Jurkat, Clone E6-1 (cell line): ENCODE data around the gene BUB3. TPM values are rescaled to one million over a fixed set of nuclear protein-coding genes. Genes with fewer than 3 reads are reported as not detected.

Experiments used
- DNase-seq: peaks from one replicate; pipeline ENCODE4 v3.0.0-alpha.2; 2011; ENCODE audit warnings: low read depth, low spot score
- H3K4me3 ChIP-seq: 2 replicates; pipeline ENCODE4 v1.5.1; 2011; ENCODE audit warnings: mild to moderate bottlenecking, low read length, control low read depth, moderate library complexity
- polyA plus RNA-seq: library from polyadenylated mRNA; unstranded; fragments of >200 nt; gene quantifications from one replicate; pipeline ENCODE4 v1.2.1, GENCODE V29; 2012; ENCODE audit warnings: missing spikeins; ENCODE audit not compliant: insufficient read length, insufficient read depth

The BUB3 gene
- polyA plus RNA-seq: 322 TPM

GRCh38 chr10:123154092-123154710 lies at the start of gene BUB3:
Gene BUB3, plus strand, starts transcription at chr10:123154402. Its CDS starts 516 bp downstream, at chr10:123154918.
- DNase-seq: peak; percentile 100
- H3K4me3 ChIP-seq: peak within 1 kb of the TSS; percentile 92

- DNase-seq: no peak
Measured at GRCh38 chr10:123109466-123109865, 44.7 kb upstream of the BUB3 start.

DNA sequence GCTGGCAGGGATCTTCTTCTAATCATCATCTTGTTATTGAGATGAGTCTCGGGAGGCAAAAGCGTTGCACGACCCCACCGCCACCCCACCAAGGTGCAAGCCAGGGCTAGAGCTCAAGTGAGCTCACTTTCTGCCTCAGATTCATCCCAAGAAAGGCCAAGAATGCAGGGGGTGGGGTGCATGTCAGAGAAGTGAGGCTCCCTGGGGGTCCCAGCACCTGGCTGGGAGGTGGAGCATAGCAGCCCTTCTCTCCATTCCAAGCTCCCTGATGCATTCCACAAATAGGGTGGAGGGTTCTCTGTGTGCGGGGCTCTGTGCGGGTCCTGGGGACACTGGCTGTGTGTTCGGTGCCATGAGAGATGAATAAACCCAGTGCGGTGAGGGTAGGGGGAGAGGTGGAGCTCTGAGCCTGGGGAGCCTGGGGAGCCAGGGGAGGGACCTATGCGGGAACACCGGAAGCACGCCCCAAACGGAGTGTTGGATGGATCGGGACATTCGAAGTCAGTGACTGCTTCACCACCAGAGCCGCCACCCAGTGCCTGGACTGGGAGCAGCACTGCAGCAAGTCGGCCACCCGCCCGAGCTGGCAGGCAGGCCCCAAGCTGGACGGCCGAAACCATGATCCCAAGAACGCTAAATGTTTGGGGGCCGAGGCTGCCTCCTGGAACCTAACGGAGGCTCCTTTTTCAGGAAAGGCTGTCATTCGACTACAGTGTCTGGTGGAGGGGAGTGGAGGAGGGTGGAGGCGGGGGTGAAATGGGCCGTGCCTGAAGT lies 36.4 kb upstream of the BUB3 start:
- DNase-seq: no peak
- H3K4me3 ChIP-seq: no peak overlapping the region

More at GRCh38 chr10:123109466-123109865, 44.7 kb upstream of the BUB3 start:
- H3K4me3 ChIP-seq: no peak overlapping the region

DNA sequence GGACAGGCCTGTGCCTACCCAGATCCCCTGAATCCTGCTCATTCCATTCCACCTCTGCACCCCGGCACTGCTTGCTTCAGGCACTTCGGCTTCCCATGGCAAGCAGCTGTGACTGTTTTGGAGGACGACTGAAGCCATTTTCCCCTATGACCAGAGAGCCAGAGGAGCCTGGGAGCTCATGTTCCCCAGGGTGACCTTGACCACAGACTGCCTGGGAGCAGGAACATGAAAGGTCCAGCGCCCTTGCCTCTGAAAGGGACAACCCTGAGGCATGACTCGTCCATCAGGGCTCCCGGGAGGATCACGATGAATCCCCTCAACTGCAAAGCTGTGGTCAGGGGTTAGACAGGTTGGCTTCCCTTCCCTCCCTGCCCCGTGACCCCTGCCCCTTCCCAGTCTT lies 35.1 kb upstream of the BUB3 start:
- DNase-seq: no peak
- H3K4me3 ChIP-seq: no peak overlapping the region

GRCh38 chr10:123126246-123126645 lies 28.0 kb upstream of the BUB3 start:
- no peak overlapping the region for H3K4me3 ChIP-seq
- DNase-seq: no peak

DNA sequence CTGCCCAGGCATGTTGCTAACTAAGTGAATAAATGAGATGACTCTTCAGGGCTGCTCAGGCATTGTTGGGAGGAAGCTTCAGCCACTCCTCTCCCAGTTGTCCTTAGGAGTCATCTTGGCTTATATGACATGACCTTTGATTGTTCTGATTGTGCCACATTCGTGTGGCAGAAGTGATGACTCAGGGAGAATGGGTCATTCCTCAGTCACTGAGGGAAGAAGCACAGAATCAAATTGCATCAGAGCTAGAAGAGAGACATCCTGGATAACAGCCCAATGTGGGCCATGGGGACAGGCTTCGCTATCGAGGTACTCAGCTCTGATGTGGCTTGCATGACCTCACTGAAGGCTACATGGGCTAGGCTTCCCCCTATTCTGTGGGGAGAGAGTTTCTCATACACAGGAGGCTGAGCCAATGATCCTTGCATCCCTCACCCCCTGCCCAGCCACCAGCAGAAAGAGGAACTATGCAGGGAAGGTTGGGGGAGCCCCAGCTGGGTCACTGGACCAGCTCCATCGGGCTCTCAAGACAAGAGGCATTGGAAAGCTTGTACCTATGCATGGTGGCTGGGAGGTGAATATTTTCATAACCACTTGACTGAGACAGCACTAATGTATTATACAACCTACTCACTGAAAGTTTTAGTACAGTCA lies 24.5 kb upstream of the BUB3 start:
- DNase-seq: no peak
- no peak overlapping the region for H3K4me3 ChIP-seq

DNA sequence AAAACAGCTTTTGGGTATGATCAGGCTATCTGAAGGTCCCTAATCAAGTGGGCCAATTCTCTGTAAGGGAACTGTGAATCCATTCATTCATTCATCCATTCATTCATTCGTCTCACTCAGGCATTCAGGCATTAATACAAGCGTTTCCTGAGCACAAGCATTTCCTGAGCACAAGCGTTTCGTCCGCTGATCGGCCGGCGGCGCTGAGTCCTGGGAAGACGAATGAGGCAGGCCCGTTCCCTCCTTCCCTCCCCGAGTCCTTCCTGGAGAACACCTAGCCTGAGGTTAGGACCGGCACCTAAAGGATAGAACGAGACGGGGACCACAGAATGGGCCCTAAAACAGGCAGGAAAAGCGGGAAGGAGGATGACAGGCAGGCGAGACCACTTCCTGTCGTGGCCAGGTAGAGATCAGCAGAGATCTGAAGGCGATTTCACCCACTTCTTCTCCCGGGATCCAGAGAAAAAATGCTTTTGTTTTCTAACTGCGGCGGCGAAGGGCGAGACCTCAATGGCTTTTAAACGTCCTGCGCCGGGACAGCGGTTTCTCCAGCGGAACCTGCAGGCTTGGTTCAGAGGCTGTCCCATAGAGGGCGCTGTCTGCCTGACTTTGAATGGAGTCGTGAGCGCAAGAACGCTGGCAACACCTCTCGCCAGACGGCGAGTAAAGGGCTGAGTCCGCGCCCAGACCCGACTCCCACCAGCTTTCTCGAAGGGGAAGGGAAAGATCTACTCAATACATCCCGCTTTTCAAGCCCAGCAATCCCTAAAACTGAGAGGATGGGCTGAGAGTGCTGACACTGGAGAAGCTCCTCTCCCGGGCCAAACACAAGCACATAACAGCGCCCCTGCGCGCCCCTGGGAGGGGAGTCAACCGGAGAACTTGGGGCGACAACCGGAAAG lies 21.4 kb upstream of the BUB3 start:
- H3K4me3 ChIP-seq: peak overlapping the region; percentile 44

GRCh38 chr10:123133541-123134342 lies 20.5 kb upstream of the BUB3 start:
- DNase-seq: no peak
- H3K4me3 ChIP-seq: peak overlapping the region; percentile 44

More for the DNA sequence above, 21.4 kb upstream of the BUB3 start:
- DNase-seq: peak; percentile 77

- DNase-seq: no peak
- peak overlapping the region; percentile 68 for H3K4me3 ChIP-seq
Measured at GRCh38 chr10:123134343-123134914, 19.8 kb upstream of the BUB3 start.

GRCh38 chr10:123134915-123135414 lies 19.2 kb upstream of the BUB3 start:
- no peak for DNase-seq
- H3K4me3 ChIP-seq: peak overlapping the region; percentile 68

- peak within 1 kb of the TSS; percentile 68 for H3K4me3 ChIP-seq
- peak; percentile 49 for DNase-seq
Measured at GRCh38 chr10:123135415-123136141, 18.6 kb upstream of the BUB3 start, which contains the start of gene HMX3. Gene HMX3, plus strand, starts transcription at chr10:123135970. Its CDS starts 81 bp downstream, at chr10:123136051.

DNA sequence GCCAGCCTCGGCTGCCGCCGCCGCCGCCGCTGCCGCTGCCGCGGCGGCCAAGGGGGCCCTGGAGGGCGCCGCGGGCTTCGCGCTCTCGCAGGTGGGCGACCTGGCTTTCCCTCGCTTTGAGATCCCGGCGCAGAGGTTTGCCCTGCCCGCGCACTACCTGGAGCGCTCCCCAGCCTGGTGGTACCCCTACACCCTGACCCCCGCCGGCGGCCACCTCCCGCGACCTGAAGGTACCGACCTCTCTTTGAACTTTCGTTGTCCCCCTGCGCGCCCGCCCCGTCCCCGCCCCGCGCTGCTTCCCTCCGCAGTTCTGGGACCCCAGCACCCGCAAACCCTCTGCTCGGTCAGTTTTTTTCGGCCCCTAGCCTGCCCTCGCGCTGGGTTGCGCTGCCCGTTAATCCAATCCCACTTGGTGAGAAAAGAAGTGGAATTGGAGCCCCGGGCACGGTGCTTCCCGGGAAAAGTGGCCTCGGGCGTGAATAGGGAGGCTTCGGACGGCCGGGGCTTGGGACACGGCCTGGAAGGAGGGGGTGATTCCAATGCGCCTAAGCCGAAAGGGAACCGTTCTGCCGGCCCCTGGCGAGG lies 17.9 kb upstream of the BUB3 start:
- DNase-seq: no peak
- peak overlapping the region; percentile 68 for H3K4me3 ChIP-seq

DNA sequence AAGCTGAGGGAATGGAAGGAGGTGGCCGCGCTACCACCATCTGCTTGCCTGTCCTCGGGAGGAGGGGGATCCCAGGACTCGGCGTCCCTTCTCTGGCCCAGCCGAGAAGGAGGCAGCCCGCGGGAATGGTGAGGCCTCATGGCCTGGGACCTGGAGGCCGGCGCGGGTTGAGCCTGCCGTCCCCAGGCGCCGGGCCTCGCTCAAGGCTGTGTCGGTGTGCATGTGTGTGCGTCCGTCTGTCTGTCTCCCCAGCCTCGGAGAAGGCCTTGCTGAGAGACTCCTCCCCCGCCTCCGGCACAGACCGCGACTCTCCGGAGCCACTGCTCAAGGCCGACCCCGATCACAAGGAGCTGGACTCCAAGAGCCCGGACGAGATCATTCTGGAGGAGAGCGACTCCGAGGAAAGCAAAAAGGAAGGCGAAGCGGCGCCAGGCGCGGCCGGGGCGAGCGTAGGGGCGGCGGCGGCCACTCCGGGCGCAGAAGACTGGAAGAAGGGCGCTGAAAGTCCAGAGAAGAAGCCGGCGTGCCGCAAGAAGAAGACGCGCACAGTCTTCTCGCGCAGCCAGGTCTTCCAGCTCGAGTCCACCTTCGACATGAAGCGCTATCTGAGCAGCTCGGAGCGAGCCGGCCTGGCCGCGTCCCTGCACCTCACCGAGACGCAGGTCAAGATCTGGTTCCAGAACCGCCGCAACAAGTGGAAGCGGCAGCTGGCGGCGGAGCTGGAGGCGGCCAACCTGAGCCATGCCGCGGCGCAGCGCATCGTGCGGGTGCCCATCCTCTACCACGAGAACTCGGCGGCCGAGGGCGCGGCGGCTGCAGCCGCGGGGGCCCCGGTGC lies 17.2 kb upstream of the BUB3 start:
- H3K4me3 ChIP-seq: peak overlapping the region; percentile 68
- DNase-seq: no peak

DNA sequence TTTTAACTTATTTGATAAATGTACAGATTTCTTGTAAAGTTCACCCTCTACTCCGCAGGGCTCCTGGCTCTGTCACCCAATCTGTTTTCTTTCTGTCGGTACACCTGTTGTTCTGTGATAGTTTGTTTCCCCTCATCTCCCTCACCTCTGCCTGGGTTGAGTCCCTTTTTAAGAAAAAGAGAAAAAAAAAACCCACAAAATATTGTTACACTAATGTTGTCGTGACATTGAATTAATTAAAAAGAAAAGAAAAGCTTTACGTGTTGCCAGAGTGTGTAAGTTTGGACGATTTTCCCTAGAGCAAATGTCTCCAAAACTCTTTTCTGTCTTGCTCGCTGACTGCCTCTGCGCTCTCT lies 15.1 kb upstream of the BUB3 start:
- H3K4me3 ChIP-seq: no peak overlapping the region
- DNase-seq: no peak

GRCh38 chr10:123139521-123140163 lies 14.6 kb upstream of the BUB3 start:
- DNase-seq: no peak
- H3K4me3 ChIP-seq: no peak overlapping the region
